GM18951 (cell line): Measurements from ENCODE around the gene VDR.

Source experiments
- POLR2A ChIP-seq: IDR thresholded peaks from 4 replicates; pipeline ENCODE4 v1.6.1; 2011; ENCODE audit warnings: mild to moderate bottlenecking; ENCODE audit not compliant: insufficient read length, insufficient read depth; ENCODE audit errors: extremely low read depth
- in situ Hi-C: fragments of 300-500 bp; cut with MboI; formaldehyde crosslinking; loops from one replicate; pipeline ENCODE4 v1.12.0; 2022; ENCODE audit warnings: low sequenced_read_pairs, mixed read lengths, inconsistent platforms; ENCODE audit not compliant: unreplicated experiment

Gene VDR

GRCh38 chr12:47882781-47883546 is 21.8 kb downstream of the VDR start:
- TF ChIP-seq POLR2A = no peak
- in situ Hi-C loops = no loop called here

- TF ChIP-seq POLR2A = no peak
- in situ Hi-C loops = no loop called here
Measured at GRCh38 chr12:47881826-47882427, 22.9 kb downstream of the VDR start.

- no peak for TF ChIP-seq POLR2A
- in situ Hi-C loops = no loop called here
Measured at GRCh38 chr12:47881051-47881450, 23.7 kb downstream of the VDR start.

- no peak for TF ChIP-seq POLR2A
- in situ Hi-C loops = no loop called here
Measured at GRCh38 chr12:47878918-47879481, 25.8 kb downstream of the VDR start.

- in situ Hi-C loops = no loop called here
- no peak for TF ChIP-seq POLR2A
Measured at GRCh38 chr12:47878293-47878917, 26.4 kb downstream of the VDR start.

GRCh38 chr12:47877081-47877480 is 27.7 kb downstream of the VDR start:
- in situ Hi-C loops = no loop called here
- TF ChIP-seq POLR2A = no peak

- in situ Hi-C loops = no loop called here
- no peak for TF ChIP-seq POLR2A
Measured at GRCh38 chr12:47876440-47876960, 28.3 kb downstream of the VDR start.

GRCh38 chr12:47875746-47876439 is 28.9 kb downstream of the VDR start:
- in situ Hi-C loops = no loop called here
- no peak for TF ChIP-seq POLR2A

GRCh38 chr12:47874316-47874715 is 30.5 kb downstream of the VDR start:
- no peak for TF ChIP-seq POLR2A
- in situ Hi-C loops = no loop called here

- peak; percentile 26 for TF ChIP-seq POLR2A
- in situ Hi-C loops = no loop called here
Measured at GRCh38 chr12:47870175-47870781, 34.5 kb downstream of the VDR start.

GRCh38 chr12:47868552-47869031 is 36.2 kb downstream of the VDR start:
- no peak for TF ChIP-seq POLR2A
- in situ Hi-C loops = no loop called here

- TF ChIP-seq POLR2A = no peak
- in situ Hi-C loops = no loop called here
Measured at GRCh38 chr12:47868041-47868440, 36.8 kb downstream of the VDR start.

GRCh38 chr12:47867495-47867941 is 37.3 kb downstream of the VDR start:
- in situ Hi-C loops = no loop called here
- TF ChIP-seq POLR2A = no peak
